ENCODE results near the gene C10orf120.

The C10orf120 gene

GRCh38 chr10:122682522-122682921 lies 17.1 kb downstream of the C10orf120 start:
- no peaks in the 10 kb centered on the region for H3K4me1 Mint-ChIP-seq
- H3K9me3 Mint-ChIP-seq: peaks cover 0 to 3% of the 10 kb centered on the region in 2 donors
- peaks cover 0 to 1% of the 10 kb centered on the region in 2 donors for H3K36me3 Mint-ChIP-seq
- H3K4me3 Mint-ChIP-seq: no peak overlapping the region
- no peak overlapping the region for H3K27ac Mint-ChIP-seq
- DNase-seq (no peak), ATAC-seq (replicated peaks) (no peak)
- H3K27me3 Mint-ChIP-seq: peaks cover 14 to 31% of the 10 kb centered on the region in 2 donors

GRCh38 chr10:122678266-122678665 lies 21.4 kb downstream of the C10orf120 start:
- ATAC-seq (replicated peaks) (no peak), DNase-seq (no peak)
- H3K4me3 Mint-ChIP-seq: no peak overlapping the region
- no peaks in the 10 kb centered on the region for H3K9me3 Mint-ChIP-seq
- no peaks in the 10 kb centered on the region for H3K36me3 Mint-ChIP-seq
- H3K4me1 Mint-ChIP-seq: no peaks in the 10 kb centered on the region
- no peak overlapping the region for H3K27ac Mint-ChIP-seq
- peaks cover 13 to 21% of the 10 kb centered on the region in 2 donors for H3K27me3 Mint-ChIP-seq

GRCh38 chr10:122675278-122675677 lies 24.4 kb downstream of the C10orf120 start:
- Mint-ChIP-seq H3K27me3 (peaks cover 13 to 18% of the 10 kb centered on the region in 2 donors), H3K27ac (no peak overlapping the region), H3K36me3 (no peaks in the 10 kb centered on the region), H3K4me1 (no peaks in the 10 kb centered on the region), H3K4me3 (no peak overlapping the region), H3K9me3 (no peaks in the 10 kb centered on the region)
- DNase-seq (no peak), ATAC-seq (replicated peaks) (no peak)

GRCh38 chr10:122674781-122675180 lies 24.9 kb downstream of the C10orf120 start:
- H3K9me3 Mint-ChIP-seq: no peaks in the 10 kb centered on the region
- no peak for DNase-seq
- peaks cover 13 to 18% of the 10 kb centered on the region in 2 donors for H3K27me3 Mint-ChIP-seq
- ATAC-seq (replicated peaks): no peak
- no peaks in the 10 kb centered on the region for H3K4me1 Mint-ChIP-seq
- H3K27ac Mint-ChIP-seq: no peak overlapping the region
- H3K4me3 Mint-ChIP-seq: no peak overlapping the region
- no peaks in the 10 kb centered on the region for H3K36me3 Mint-ChIP-seq

GRCh38 chr10:122673731-122674130 lies 25.9 kb downstream of the C10orf120 start:
- no peak for DNase-seq
- Mint-ChIP-seq H3K27me3 (peaks cover 13 to 17% of the 10 kb centered on the region in 2 donors), H3K36me3 (no peaks in the 10 kb centered on the region), H3K27ac (no peak overlapping the region), H3K9me3 (no peaks in the 10 kb centered on the region), H3K4me1 (no peaks in the 10 kb centered on the region), H3K4me3 (no peak overlapping the region)
- ATAC-seq (replicated peaks): no peak

GRCh38 chr10:122673269-122673668 lies 26.4 kb downstream of the C10orf120 start:
- Mint-ChIP-seq H3K27ac (no peak overlapping the region), H3K9me3 (no peaks in the 10 kb centered on the region), H3K36me3 (no peaks in the 10 kb centered on the region), H3K4me1 (no peaks in the 10 kb centered on the region), H3K4me3 (no peak overlapping the region), H3K27me3 (peaks cover 8 to 13% of the 10 kb centered on the region in 2 donors)
- DNase-seq (no peak), ATAC-seq (replicated peaks) (no peak)

GRCh38 chr10:122672655-122673054 lies 27.0 kb downstream of the C10orf120 start:
- H3K36me3 Mint-ChIP-seq: no peaks in the 10 kb centered on the region
- no peak overlapping the region for H3K4me3 Mint-ChIP-seq
- H3K27me3 Mint-ChIP-seq: peaks cover 6 to 13% of the 10 kb centered on the region in 2 donors
- DNase-seq (no peak), ATAC-seq (replicated peaks) (no peak)
- no peaks in the 10 kb centered on the region for H3K4me1 Mint-ChIP-seq
- H3K27ac Mint-ChIP-seq: no peak overlapping the region
- no peaks in the 10 kb centered on the region for H3K9me3 Mint-ChIP-seq

- H3K4me1 Mint-ChIP-seq: no peaks in the 10 kb centered on the region
- H3K9me3 Mint-ChIP-seq: no peaks in the 10 kb centered on the region
- H3K27ac Mint-ChIP-seq: no peak overlapping the region
- no peaks in the 10 kb centered on the region for H3K36me3 Mint-ChIP-seq
- ATAC-seq (replicated peaks): no peak
- peaks cover 6 to 9% of the 10 kb centered on the region in 2 donors for H3K27me3 Mint-ChIP-seq
- no peak overlapping the region for H3K4me3 Mint-ChIP-seq
- DNase-seq: no peak
Observed at GRCh38 chr10:122671355-122671754, 28.3 kb downstream of the C10orf120 start.

GRCh38 chr10:122669842-122670241 lies 29.8 kb downstream of the C10orf120 start:
- Mint-ChIP-seq H3K27ac (no peak overlapping the region), H3K4me1 (no peaks in the 10 kb centered on the region), H3K9me3 (no peaks in the 10 kb centered on the region), H3K27me3 (peaks cover 7 to 13% of the 10 kb centered on the region in 2 donors), H3K4me3 (no peak overlapping the region), H3K36me3 (no peaks in the 10 kb centered on the region)
- no peak for DNase-seq
- ATAC-seq (replicated peaks): no peak

GRCh38 chr10:122669045-122669444 lies 30.6 kb downstream of the C10orf120 start:
- DNase-seq (no peak), ATAC-seq (replicated peaks) (no peak)
- Mint-ChIP-seq H3K9me3 (no peaks in the 10 kb centered on the region), H3K27ac (no peak overlapping the region), H3K36me3 (no peaks in the 10 kb centered on the region), H3K4me1 (no peaks in the 10 kb centered on the region), H3K4me3 (no peak overlapping the region), H3K27me3 (peaks cover 7 to 15% of the 10 kb centered on the region in 2 donors)

GRCh38 chr10:122665946-122666345 lies 33.7 kb downstream of the C10orf120 start:
- H3K4me3 Mint-ChIP-seq: no peak overlapping the region
- no peaks in the 10 kb centered on the region for H3K9me3 Mint-ChIP-seq
- H3K36me3 Mint-ChIP-seq: no peaks in the 10 kb centered on the region
- ATAC-seq (replicated peaks): no peak
- DNase-seq: no peak
- no peaks in the 10 kb centered on the region for H3K4me1 Mint-ChIP-seq
- no peak overlapping the region for H3K27ac Mint-ChIP-seq
- H3K27me3 Mint-ChIP-seq: peaks cover 17 to 28% of the 10 kb centered on the region in 2 donors

- no peaks in the 10 kb centered on the region for H3K4me1 Mint-ChIP-seq
Observed at GRCh38 chr10:122665329-122665860, 34.3 kb downstream of the C10orf120 start.

GRCh38 chr10:122664501-122664900 lies 35.1 kb downstream of the C10orf120 start:
- peaks cover 17 to 29% of the 10 kb centered on the region in 2 donors for H3K27me3 Mint-ChIP-seq
- H3K36me3 Mint-ChIP-seq: no peaks in the 10 kb centered on the region
- ATAC-seq (replicated peaks): no peak

More at GRCh38 chr10:122665329-122665860, 34.3 kb downstream of the C10orf120 start:
- no peak for DNase-seq
- Mint-ChIP-seq H3K27ac (no peak overlapping the region), H3K9me3 (no peaks in the 10 kb centered on the region), H3K4me3 (no peak overlapping the region), H3K27me3 (peaks cover 17 to 29% of the 10 kb centered on the region in 2 donors), H3K36me3 (no peaks in the 10 kb centered on the region)
- no peak for ATAC-seq (replicated peaks)

GRCh38 chr10:122663516-122664130 lies 36.0 kb downstream of the C10orf120 start:
- no peak for ATAC-seq (replicated peaks)
- H3K4me1 Mint-ChIP-seq: no peaks in the 10 kb centered on the region
- H3K27me3 Mint-ChIP-seq: peaks cover 17 to 29% of the 10 kb centered on the region in 2 donors
- H3K27ac Mint-ChIP-seq: peak overlapping the region; percentile 39
- no peaks in the 10 kb centered on the region for H3K36me3 Mint-ChIP-seq
- no peaks in the 10 kb centered on the region for H3K9me3 Mint-ChIP-seq
- no peak overlapping the region for H3K4me3 Mint-ChIP-seq
- DNase-seq: no peak

More at GRCh38 chr10:122664501-122664900, 35.1 kb downstream of the C10orf120 start:
- H3K9me3 Mint-ChIP-seq: no peaks in the 10 kb centered on the region
- H3K4me3 Mint-ChIP-seq: no peak overlapping the region
- DNase-seq: no peak
- H3K27ac Mint-ChIP-seq: no peak overlapping the region
- no peaks in the 10 kb centered on the region for H3K4me1 Mint-ChIP-seq

GRCh38 chr10:122662231-122662630 lies 37.4 kb downstream of the C10orf120 start:
- Mint-ChIP-seq H3K9me3 (no peaks in the 10 kb centered on the region), H3K27ac (no peak overlapping the region), H3K27me3 (peaks cover 17 to 25% of the 10 kb centered on the region in 2 donors), H3K36me3 (no peaks in the 10 kb centered on the region), H3K4me1 (no peaks in the 10 kb centered on the region), H3K4me3 (no peak overlapping the region)
- ATAC-seq (replicated peaks) (no peak), DNase-seq (no peak)
